ENCODE measurements around the gene COX7A2L. TPM values are rescaled to one million over a fixed set of nuclear protein-coding genes. Genes with fewer than 3 reads are reported as not detected.

The COX7A2L gene
- polyA plus RNA-seq, 1 of the 3 experiments (the other 2 are of a cell fraction): 77.6 TPM

GRCh38 chr2:42407476-42407875, 46.5 kb upstream of the COX7A2L start:
- Histone ChIP-seq H3K9ac (no peak overlapping the region), H3K4me3 (ENCODE audit: low read depth in 2 of 2, low read length in 1 of 2) (no peak overlapping the region), H3K27ac (ENCODE audit: low read depth in 2 of 2, low read length in 1 of 2) (no peak overlapping the region), H3K4me1 (ENCODE audit: control insufficient read depth in 1 of 2, insufficient read depth in 2 of 2, low read depth in 1 of 2, low read length in 1 of 2) (no peaks in the 10 kb centered on the region), H3K9me2 (no peaks in the 10 kb centered on the region), H3K79me2 (ENCODE audit: insufficient read depth) (no peaks in the 10 kb centered on the region), H3K4me2 (no peak overlapping the region), H3F3A (replicated peaks; ENCODE audit: insufficient read depth) (no peaks in the 10 kb centered on the region), H3K9me3 (no peaks in the 10 kb centered on the region), H4K20me1 (ENCODE audit: insufficient read depth) (no peaks in the 10 kb centered on the region), H2AFZ (ENCODE audit: low read depth) (no peak overlapping the region), H3K36me3 (replicated peaks in 1 of 2; ENCODE audit: control insufficient read depth in 1 of 2, insufficient read depth in 2 of 2, low read length in 1 of 2) (no peaks in the 10 kb centered on the region), H3K27me3 (ENCODE audit: insufficient read depth) (no peaks in the 10 kb centered on the region)
- TF ChIP-seq NFIC (IDR thresholded peaks at IDR 0.05; ENCODE audit: borderline replicate concordance) (no peak), RAD21 (IDR thresholded peaks at IDR 0.05; ENCODE audit: low read length) (no peak)
- WGBS (ENCODE audit: low lambda C conversion rate): 57% methylated on average over 5 of the region's 6 CpGs
- DNase-seq: no peak
- POLR2A ChIA-PET: no interaction called here
- CTCF ChIA-PET: no interaction called here

DNA sequence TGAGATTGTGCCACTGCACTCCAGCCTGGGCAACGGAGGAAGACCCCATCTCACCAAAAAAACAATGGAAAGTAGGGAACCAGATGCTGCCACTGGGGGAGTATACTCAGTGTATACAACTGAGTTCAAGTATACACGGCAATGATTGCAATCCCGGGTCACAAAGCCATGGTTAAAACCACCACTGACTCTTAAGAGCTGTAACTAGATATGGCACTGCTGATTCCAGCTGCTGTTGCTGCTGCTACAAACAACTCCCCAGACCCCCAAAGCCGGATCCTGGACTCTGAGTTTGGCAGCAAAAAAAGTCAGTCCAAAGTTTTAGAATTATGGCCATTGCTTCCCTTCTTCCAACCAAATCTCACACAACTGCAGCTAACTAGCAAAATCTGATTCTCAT, 43.7 kb upstream of the COX7A2L start:
- H3K27me3 ChIP-seq (ENCODE audit: insufficient read depth): peaks cover 6% of the 10 kb centered on the region; the same call in 1 of the 2 replicates
- H2AFZ ChIP-seq (ENCODE audit: low read depth): 0 out of 2 replicates have a peak overlapping the region, but pooled peaks have one; percentile 4
- no peak overlapping the region for H3K9ac ChIP-seq
- H3K36me3 ChIP-seq (replicated peaks in 1 of 2; ENCODE audit: control insufficient read depth in 1 of 2, insufficient read depth in 2 of 2, low read length in 1 of 2): no peaks in the 10 kb centered on the region
- H3K9me2 ChIP-seq: no peaks in the 10 kb centered on the region
- H3K4me3 ChIP-seq (ENCODE audit: low read depth in 2 of 2, low read length in 1 of 2): no peak overlapping the region
- no peak for TF ChIP-seq RFX5 (IDR thresholded peaks at IDR 0.05; ENCODE audit: low read length)
- no peak for TF ChIP-seq TEAD4 (IDR thresholded peaks at IDR 0.05; ENCODE audit: borderline replicate concordance, insufficient read depth)
- TF ChIP-seq FOXM1 (IDR thresholded peaks at IDR 0.05; ENCODE audit: low read depth): no peak
- TF ChIP-seq RCOR1 (IDR thresholded peaks at IDR 0.05; ENCODE audit: low read length): no peak
- no peak for TF ChIP-seq MEF2A (IDR thresholded peaks at IDR 0.05; ENCODE audit: borderline replicate concordance, low read depth)
- no peak for TF ChIP-seq JUND (IDR thresholded peaks at IDR 0.05)
- no peak for TF ChIP-seq FOXJ3 (CRISPR knock-in tag; IDR thresholded peaks at IDR 0.05)
- no peak for TF ChIP-seq POLR2AphosphoS5 (IDR thresholded peaks at IDR 0.05; ENCODE audit: low read depth, low read length)
- no peak for TF ChIP-seq EZH2phosphoT487 (IDR thresholded peaks at IDR 0.05; ENCODE audit: borderline replicate concordance, low read depth)
- no peak for TF ChIP-seq EP300 (IDR thresholded peaks at IDR 0.05; ENCODE audit: borderline replicate concordance in 1 of 2, low read depth in 1 of 2, low read length in 1 of 2)
- TF ChIP-seq FOSL2 (IDR thresholded peaks at IDR 0.05; ENCODE audit: borderline replicate concordance, low read depth): no peak
- no peak for TF ChIP-seq GABPA (IDR thresholded peaks at IDR 0.05; ENCODE audit: low read depth)
- no peak for TF ChIP-seq RAD21 (IDR thresholded peaks at IDR 0.05; ENCODE audit: low read length)
- TF ChIP-seq NRF1 (IDR thresholded peaks at IDR 0.05; ENCODE audit: low read depth, low read length): no peak
- no peak for TF ChIP-seq USF1 (IDR thresholded peaks at IDR 0.05; ENCODE audit: borderline replicate concordance, low read depth)
- TF ChIP-seq GATA2 (CRISPR knock-in tag; IDR thresholded peaks at IDR 0.05): no peak
- TF ChIP-seq SIN3A (IDR thresholded peaks at IDR 0.05; ENCODE audit: borderline replicate concordance, low read depth, low read length): no peak
- TF ChIP-seq CHD2 (IDR thresholded peaks at IDR 0.05; ENCODE audit: low read length, partially characterized antibody): no peak
- no peaks in the 10 kb centered on the region for H3K79me2 ChIP-seq (ENCODE audit: insufficient read depth)
- no peaks in the 10 kb centered on the region for H3K9me3 ChIP-seq
- POLR2A ChIA-PET: no interaction called here
- no peaks in the 10 kb centered on the region for H4K20me1 ChIP-seq (ENCODE audit: insufficient read depth)
- WGBS (ENCODE audit: low lambda C conversion rate): 72% methylated on average over 4 of the region's 4 CpGs
- H3K4me2 ChIP-seq: no peak overlapping the region
- H3F3A ChIP-seq (replicated peaks; ENCODE audit: insufficient read depth): no peaks in the 10 kb centered on the region
- no peaks in the 10 kb centered on the region for H3K4me1 ChIP-seq (ENCODE audit: control insufficient read depth in 1 of 2, insufficient read depth in 2 of 2, low read depth in 1 of 2, low read length in 1 of 2)
- DNase-seq: no peak
- no peak overlapping the region for H3K27ac ChIP-seq (ENCODE audit: low read depth in 2 of 2, low read length in 1 of 2)
- CTCF ChIA-PET: interaction anchor here (0.9 to 2.0 kb wide), 4 partner anchors 11 to 36 kb away, joined by 3 to 11 read pairs (median 6); no protein-coding TSS in a partner anchor
